Progenitor cell of endocrine pancreas (in vitro differentiated cells): ENCODE measurements around the gene PPM1K. TPM values are rescaled to one million over a fixed set of nuclear protein-coding genes. Genes with fewer than 3 reads are reported as not detected.

Source experiments
- DNase-seq: peaks from one replicate; pipeline ENCODE4 v3.0.0; 2021; ENCODE audit warnings: low spot score; ENCODE audit not compliant: unreplicated experiment
- H3K27ac Mint-ChIP-seq: 2 replicates; pipeline ENCODE4 v1.8.0; 2021; ENCODE audit warnings: mild to moderate bottlenecking, moderate library complexity, mixed read lengths
- H3K27me3 Mint-ChIP-seq: 2 replicates; pipeline ENCODE4 v1.8.0; 2021; ENCODE audit warnings: mixed read lengths
- H3K36me3 Mint-ChIP-seq: 2 replicates; pipeline ENCODE4 v1.8.0; 2022; ENCODE audit warnings: mixed read lengths; ENCODE audit not compliant: insufficient read depth
- H3K4me1 Mint-ChIP-seq: 2 replicates; pipeline ENCODE4 v1.8.0; 2021; ENCODE audit warnings: low read depth, mixed read lengths
- H3K4me3 Mint-ChIP-seq: 2 replicates; pipeline ENCODE4 v1.8.0; 2021; ENCODE audit warnings: low read depth, mild to moderate bottlenecking, moderate library complexity, mixed read lengths
- H3K9me3 Mint-ChIP-seq: 2 replicates; pipeline ENCODE4 v1.8.0; 2021; ENCODE audit warnings: low read depth, mixed read lengths
- CTCF ChIP-seq: fragments of 200-600 bp; sonication (generic); IDR thresholded peaks from one replicate; pipeline ENCODE4 v1.5.0; 2021; ENCODE audit warnings: antibody characterized with exemption, mild to moderate bottlenecking; ENCODE audit not compliant: unreplicated experiment
- total RNA-seq: library from RNA; stranded (reverse); gene quantifications from 2 replicates; pipeline ENCODE4 v1.2.1, GENCODE V29; 2021

Gene PPM1K
- total RNA-seq, 1 donor from 2014 or later: 19.6 TPM

- DNase-seq: no peak
- H3K9me3 Mint-ChIP-seq: peaks cover 4% of the 10 kb centered on the region
- H3K4me3 Mint-ChIP-seq: no peak overlapping the region
- H3K27ac Mint-ChIP-seq: no peak overlapping the region
- no peaks in the 10 kb centered on the region for H3K36me3 Mint-ChIP-seq
- peaks cover 10% of the 10 kb centered on the region for H3K27me3 Mint-ChIP-seq
- TF ChIP-seq CTCF: no peak
- H3K4me1 Mint-ChIP-seq: peaks cover 3% of the 10 kb centered on the region
Measured at GRCh38 chr4:88217169-88217568, 67.2 kb downstream of the PPM1K start.

- Mint-ChIP-seq H3K36me3 (no peaks in the 10 kb centered on the region), H3K27me3 (peaks cover 13% of the 10 kb centered on the region)
Measured at GRCh38 chr4:88216395-88216794, 68.0 kb downstream of the PPM1K start.

DNA sequence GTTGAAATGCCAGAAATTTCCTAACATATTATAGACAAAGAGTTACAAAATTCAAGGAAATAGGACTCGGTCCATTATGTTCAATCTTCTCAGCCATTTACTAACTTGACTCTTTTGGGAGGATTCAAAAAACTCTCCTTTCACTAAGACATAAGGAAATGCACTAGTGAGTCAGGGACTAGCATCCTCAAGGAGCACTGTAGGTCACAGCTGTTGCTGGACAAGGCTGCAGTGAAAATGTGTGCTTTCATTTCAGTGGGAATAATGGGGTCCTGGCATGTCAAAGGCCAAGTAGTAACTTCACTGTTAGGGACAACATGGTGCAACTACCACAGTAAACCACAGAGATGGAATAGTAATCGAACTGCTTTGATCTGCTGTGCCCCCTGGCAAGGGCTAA is 69.0 kb downstream of the PPM1K start:
- TF ChIP-seq CTCF: no peak
- Mint-ChIP-seq H3K27me3 (peaks cover 13% of the 10 kb centered on the region), H3K27ac (no peak overlapping the region), H3K9me3 (no peaks in the 10 kb centered on the region), H3K4me1 (peaks cover 3% of the 10 kb centered on the region), H3K36me3 (no peaks in the 10 kb centered on the region), H3K4me3 (no peak overlapping the region)
- no peak for DNase-seq

More at GRCh38 chr4:88216395-88216794, 68.0 kb downstream of the PPM1K start:
- TF ChIP-seq CTCF: no peak
- no peak overlapping the region for H3K4me3 Mint-ChIP-seq
- H3K4me1 Mint-ChIP-seq: peaks cover 3% of the 10 kb centered on the region
- peaks cover 2% of the 10 kb centered on the region for H3K9me3 Mint-ChIP-seq
- no peak for DNase-seq
- H3K27ac Mint-ChIP-seq: no peak overlapping the region

DNA sequence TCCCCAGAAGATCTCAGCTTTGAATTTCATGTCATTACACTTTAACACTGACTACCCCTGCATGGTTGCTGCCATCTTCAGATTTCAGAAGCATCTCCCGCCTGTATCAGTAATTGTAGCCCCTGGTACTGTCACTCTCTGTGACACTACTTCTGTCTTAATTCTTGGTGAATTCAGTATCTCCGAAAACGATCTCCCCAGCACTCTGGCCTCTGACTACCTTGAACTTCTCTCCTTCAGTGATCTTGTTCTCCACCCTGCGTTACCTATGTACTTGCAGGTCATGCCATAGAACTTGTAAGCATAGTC is 72.2 kb downstream of the PPM1K start:
- no peak for TF ChIP-seq CTCF
- Mint-ChIP-seq H3K4me1 (no peaks in the 10 kb centered on the region), H3K4me3 (no peak overlapping the region), H3K9me3 (no peaks in the 10 kb centered on the region), H3K36me3 (no peaks in the 10 kb centered on the region), H3K27me3 (peaks cover 13% of the 10 kb centered on the region), H3K27ac (no peak overlapping the region)
- no peak for DNase-seq

- Mint-ChIP-seq H3K9me3 (no peaks in the 10 kb centered on the region), H3K27me3 (peaks cover 13% of the 10 kb centered on the region), H3K27ac (no peak overlapping the region), H3K36me3 (no peaks in the 10 kb centered on the region), H3K4me3 (no peak overlapping the region), H3K4me1 (no peaks in the 10 kb centered on the region)
- peak; percentile 89 for TF ChIP-seq CTCF
- DNase-seq: peak; percentile 33
Measured at GRCh38 chr4:88211473-88212252, 72.7 kb downstream of the PPM1K start.
